ENCODE data around the gene SYK. TPM values are rescaled to one million over a fixed set of nuclear protein-coding genes. Genes with fewer than 3 reads are reported as not detected.

The SYK gene
- polyA plus RNA-seq, 1 of the 3 experiments (the other 2 are of a cell fraction) = not detected

- H3K9me2 ChIP-seq = no peaks in the 10 kb centered on the region
- POLR2A ChIA-PET = no interaction called here
- TF ChIP-seq ELF1 (IDR thresholded peaks at IDR 0.05) (no peak), MEF2A (IDR thresholded peaks at IDR 0.05; ENCODE audit: borderline replicate concordance, low read depth) (no peak), JUND (IDR thresholded peaks at IDR 0.05) (no peak), TEAD4 (IDR thresholded peaks at IDR 0.05; ENCODE audit: borderline replicate concordance, insufficient read depth) (no peak), EZH2phosphoT487 (IDR thresholded peaks at IDR 0.05; ENCODE audit: borderline replicate concordance, low read depth) (no peak), RFX5 (IDR thresholded peaks at IDR 0.05; ENCODE audit: low read length) (no peak), RAD21 (IDR thresholded peaks at IDR 0.05; ENCODE audit: low read length) (no peak), USF1 (IDR thresholded peaks at IDR 0.05; ENCODE audit: borderline replicate concordance, low read depth) (no peak), SIN3A (IDR thresholded peaks at IDR 0.05; ENCODE audit: borderline replicate concordance, low read depth, low read length) (no peak), ZBTB33 (IDR thresholded peaks at IDR 0.05; ENCODE audit: borderline replicate concordance, low read depth) (no peak), FOXM1 (IDR thresholded peaks at IDR 0.05; ENCODE audit: low read depth) (no peak)
- TF ChIP-seq, protein P1, sequence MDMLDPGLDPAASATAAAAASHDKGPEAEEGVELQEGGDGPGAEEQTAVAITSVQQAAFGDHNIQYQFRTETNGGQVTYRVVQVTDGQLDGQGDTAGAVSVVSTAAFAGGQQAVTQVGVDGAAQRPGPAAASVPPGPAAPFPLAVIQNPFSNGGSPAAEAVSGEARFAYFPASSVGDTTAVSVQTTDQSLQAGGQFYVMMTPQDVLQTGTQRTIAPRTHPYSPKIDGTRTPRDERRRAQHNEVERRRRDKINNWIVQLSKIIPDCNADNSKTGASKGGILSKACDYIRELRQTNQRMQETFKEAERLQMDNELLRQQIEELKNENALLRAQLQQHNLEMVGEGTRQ (IDR thresholded peaks at IDR 0.05; ENCODE audit: borderline replicate concordance, low read depth, low read length) = no peak
- no peaks in the 10 kb centered on the region for H3F3A ChIP-seq (replicated peaks; ENCODE audit: insufficient read depth)
- no peak overlapping the region for H3K4me3 ChIP-seq (ENCODE audit: low read depth in 2 of 2, low read length in 1 of 2)
- CTCF ChIA-PET = interaction anchor here (1.0 kb wide), 1 partner anchor 1043 kb away, joined by 3 read pairs; the partner anchor contains the start of gene ROR2
- no peak overlapping the region for H3K4me2 ChIP-seq
- no peak overlapping the region for H3K9ac ChIP-seq
- no peak overlapping the region for H2AFZ ChIP-seq (ENCODE audit: low read depth)
- H4K20me1 ChIP-seq (ENCODE audit: insufficient read depth) = no peaks in the 10 kb centered on the region
- 57% methylated on average over 7 of the region's 10 CpGs for WGBS (ENCODE audit: low lambda C conversion rate)
- H3K4me1 ChIP-seq (ENCODE audit: control insufficient read depth in 1 of 2, insufficient read depth in 2 of 2, low read depth in 1 of 2, low read length in 1 of 2) = no peaks in the 10 kb centered on the region
- H3K9me3 ChIP-seq = no peaks in the 10 kb centered on the region
- H3K27ac ChIP-seq (ENCODE audit: low read depth in 2 of 2, low read length in 1 of 2) = no peak overlapping the region
- no peaks in the 10 kb centered on the region for H3K27me3 ChIP-seq (ENCODE audit: insufficient read depth)
- no peaks in the 10 kb centered on the region for H3K79me2 ChIP-seq (ENCODE audit: insufficient read depth)
- DNase-seq = no peak
- no peaks in the 10 kb centered on the region for H3K36me3 ChIP-seq (replicated peaks in 1 of 2; ENCODE audit: control insufficient read depth in 1 of 2, insufficient read depth in 2 of 2, low read length in 1 of 2)
Measured at GRCh38 chr9:90907056-90907445, 105.4 kb downstream of the SYK start.

DNA sequence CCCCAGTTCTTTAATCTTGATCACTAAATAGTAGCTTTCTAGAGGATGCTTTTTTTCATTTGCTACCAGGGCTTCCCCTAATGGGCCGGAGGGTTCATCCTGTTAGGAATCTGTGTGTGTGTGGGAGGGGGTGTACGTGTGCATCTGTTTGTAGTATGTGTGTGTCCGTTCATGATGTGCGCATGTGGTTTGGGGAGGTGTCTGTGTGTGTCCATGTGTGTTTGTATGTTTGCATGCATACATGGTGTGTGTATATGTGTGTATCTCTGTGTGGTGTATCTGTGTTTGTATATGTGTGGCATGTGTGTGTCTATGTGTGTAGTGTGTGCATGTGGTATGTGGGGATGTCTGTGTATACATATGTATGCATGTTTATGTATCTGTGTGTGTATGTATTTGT lies 106.2 kb downstream of the SYK start:
- H3F3A ChIP-seq (replicated peaks; ENCODE audit: insufficient read depth) = no peaks in the 10 kb centered on the region
- H2AFZ ChIP-seq (ENCODE audit: low read depth) = no peak overlapping the region
- 63% methylated on average over 4 of the region's 4 CpGs for WGBS (ENCODE audit: low lambda C conversion rate)
- no peaks in the 10 kb centered on the region for H3K4me1 ChIP-seq (ENCODE audit: control insufficient read depth in 1 of 2, insufficient read depth in 2 of 2, low read depth in 1 of 2, low read length in 1 of 2)
- ChIA-PET POLR2A (no interaction called here), CTCF (interaction anchor here (1.1 kb wide), 1 partner anchor 9 kb away, joined by 4 read pairs; no protein-coding TSS in a partner anchor)
- H3K36me3 ChIP-seq (replicated peaks in 1 of 2; ENCODE audit: control insufficient read depth in 1 of 2, insufficient read depth in 2 of 2, low read length in 1 of 2) = no peaks in the 10 kb centered on the region
- DNase-seq = no peak
- H3K9me2 ChIP-seq = no peaks in the 10 kb centered on the region
- H3K9ac ChIP-seq = no peak overlapping the region
- no peak overlapping the region for H3K4me3 ChIP-seq (ENCODE audit: low read depth in 2 of 2, low read length in 1 of 2)
- no peaks in the 10 kb centered on the region for H3K27me3 ChIP-seq (ENCODE audit: insufficient read depth)
- H3K4me2 ChIP-seq = no peak overlapping the region
- no peaks in the 10 kb centered on the region for H3K79me2 ChIP-seq (ENCODE audit: insufficient read depth)
- H3K9me3 ChIP-seq = no peaks in the 10 kb centered on the region
- TF ChIP-seq MEF2A (IDR thresholded peaks at IDR 0.05; ENCODE audit: borderline replicate concordance, low read depth) (no peak), RCOR1 (IDR thresholded peaks at IDR 0.05; ENCODE audit: low read length) (no peak), REST (IDR thresholded peaks at IDR 0.05; ENCODE audit: low read depth, low read length) (no peak), TEAD4 (IDR thresholded peaks at IDR 0.05; ENCODE audit: borderline replicate concordance, insufficient read depth) (no peak), EP300 (IDR thresholded peaks at IDR 0.05; ENCODE audit: borderline replicate concordance in 1 of 2, low read depth in 1 of 2, low read length in 1 of 2) (no peak), CHD2 (IDR thresholded peaks at IDR 0.05; ENCODE audit: low read length, partially characterized antibody) (no peak), GABPA (IDR thresholded peaks at IDR 0.05; ENCODE audit: low read depth) (no peak), RXRA (IDR thresholded peaks at IDR 0.05; ENCODE audit: borderline replicate concordance, low read depth) (no peak), JUND (IDR thresholded peaks at IDR 0.05) (no peak), MXI1 (IDR thresholded peaks at IDR 0.05; ENCODE audit: low read depth, low read length) (no peak), FOXJ3 (CRISPR knock-in tag; IDR thresholded peaks at IDR 0.05) (no peak), ELF1 (IDR thresholded peaks at IDR 0.05) (no peak), GATA2 (CRISPR knock-in tag; IDR thresholded peaks at IDR 0.05) (no peak)
- H3K27ac ChIP-seq (ENCODE audit: low read depth in 2 of 2, low read length in 1 of 2) = no peak overlapping the region
- no peaks in the 10 kb centered on the region for H4K20me1 ChIP-seq (ENCODE audit: insufficient read depth)
